Stimulated activated CD8-positive, alpha-beta memory T cell treated with anti-CD3 and anti-CD28 coated beads, Interleukin-15, amount 100 ng/mL, for 24 hours (primary cell): ENCODE results near the gene PPM1H.
"Not testable (repeated sequence)": the region's sequence is repeated elsewhere in the genome, so short reads cannot be mapped to it uniquely, and the experiment has no call there.

Source experiments
- DNase-seq: peaks from one replicate; pipeline ENCODE4 v3.0.0-alpha.2; 2020; ENCODE audit warnings: low read depth

Gene PPM1H

DNA sequence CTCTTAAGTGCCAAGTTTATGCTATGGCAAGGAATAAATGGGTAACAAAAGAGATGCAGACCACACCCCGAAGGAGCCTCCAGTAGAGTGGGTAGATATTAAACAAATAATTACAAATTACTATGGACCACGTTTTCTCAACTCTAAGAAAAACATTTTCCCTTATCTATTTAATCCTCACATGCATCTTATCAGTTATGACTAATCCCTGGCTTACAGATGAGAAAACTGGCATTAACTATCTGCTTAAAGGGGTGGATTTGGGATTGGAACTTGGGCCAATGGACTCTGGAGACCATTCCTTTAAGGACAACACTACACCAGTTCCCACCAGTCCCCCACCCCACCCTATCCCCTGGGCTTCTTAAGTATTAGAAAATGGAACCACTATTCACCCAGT is 26.3 kb downstream of the PPM1H start:
- no peak for DNase-seq

DNA sequence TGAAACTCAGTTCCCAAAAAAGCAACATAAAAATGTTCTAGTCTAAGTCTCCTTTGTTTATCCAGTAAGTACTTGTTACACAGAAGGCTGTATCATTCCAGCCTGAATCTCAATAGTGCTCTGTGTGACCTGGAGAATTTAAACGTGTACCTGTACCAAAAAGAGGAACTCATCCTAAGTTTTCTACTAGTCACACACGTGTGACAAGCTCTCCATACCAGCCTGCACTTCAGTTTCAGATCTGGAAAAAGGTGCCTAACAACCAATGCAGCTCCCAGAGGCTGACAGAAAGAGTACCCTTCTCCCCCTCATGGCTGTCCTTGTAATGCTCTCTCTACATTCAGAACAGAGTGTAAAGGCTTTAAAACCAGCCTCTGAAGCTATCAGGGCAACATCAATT is 27.4 kb downstream of the PPM1H start:
- no peak for DNase-seq

DNA sequence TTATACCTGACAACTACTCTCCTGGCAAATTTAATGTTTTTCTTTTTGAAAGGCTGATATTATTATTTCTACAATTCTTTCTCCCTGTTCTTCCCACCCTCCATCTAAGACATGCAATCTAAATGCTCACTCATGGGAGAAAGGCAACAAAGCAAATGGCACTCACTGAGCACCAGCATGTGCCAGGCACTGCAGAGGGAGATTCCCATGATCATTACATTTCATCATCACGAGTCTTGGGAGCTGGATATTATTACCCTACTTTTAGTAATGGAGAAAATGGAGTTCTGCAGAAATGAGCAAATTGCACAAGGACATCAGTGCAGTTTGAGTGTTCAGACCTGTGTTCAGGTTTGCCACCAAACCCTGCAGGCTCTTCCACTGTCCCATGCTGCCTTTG is 27.9 kb downstream of the PPM1H start:
- DNase-seq = no peak

DNA sequence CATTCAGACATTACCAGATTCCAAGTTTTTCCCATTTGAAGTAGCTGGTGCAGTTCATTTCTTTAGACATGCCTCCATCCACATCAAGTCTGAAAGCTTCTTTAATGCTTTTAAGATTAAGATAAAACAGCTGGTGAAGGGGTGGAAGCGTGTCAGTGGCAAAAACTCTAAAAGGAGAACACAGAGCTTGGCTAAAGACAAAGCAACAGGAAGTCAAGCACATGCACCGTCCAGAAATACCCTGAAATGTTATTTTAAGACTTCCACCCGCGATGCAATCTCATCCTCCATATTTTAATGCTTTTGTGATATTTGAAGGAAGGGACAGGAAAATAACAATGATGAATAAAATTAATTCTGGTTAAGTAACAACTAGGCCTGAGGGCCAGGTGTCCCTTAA is 31.8 kb downstream of the PPM1H start:
- DNase-seq = no peak

DNA sequence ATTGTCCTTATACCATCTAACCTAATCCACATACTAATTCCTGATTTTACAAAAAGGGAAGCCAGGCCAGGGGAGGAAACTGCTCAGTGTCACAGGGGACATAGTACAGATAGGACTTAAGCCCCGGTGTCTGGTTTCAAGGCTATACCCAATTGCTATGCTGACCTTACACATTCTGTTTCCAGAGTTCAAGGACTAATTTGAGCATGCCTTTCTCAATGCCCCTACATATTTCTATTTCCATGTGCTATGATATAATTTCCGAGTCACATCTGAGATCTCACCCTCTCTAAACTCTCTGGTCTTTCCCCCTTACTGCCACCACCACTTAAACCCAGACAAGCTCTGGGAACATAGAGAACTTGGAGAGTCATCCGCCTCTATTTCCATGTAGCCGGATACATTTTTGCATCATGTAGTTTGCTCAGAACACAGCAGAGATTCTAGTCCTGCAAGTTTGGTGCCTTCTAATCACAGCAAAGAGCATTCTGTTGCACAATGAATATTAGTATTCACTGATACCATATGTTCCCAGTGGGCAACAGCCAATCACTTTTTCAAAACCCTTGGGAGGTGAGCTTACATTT is 34.2 kb downstream of the PPM1H start:
- no peak for DNase-seq

DNA sequence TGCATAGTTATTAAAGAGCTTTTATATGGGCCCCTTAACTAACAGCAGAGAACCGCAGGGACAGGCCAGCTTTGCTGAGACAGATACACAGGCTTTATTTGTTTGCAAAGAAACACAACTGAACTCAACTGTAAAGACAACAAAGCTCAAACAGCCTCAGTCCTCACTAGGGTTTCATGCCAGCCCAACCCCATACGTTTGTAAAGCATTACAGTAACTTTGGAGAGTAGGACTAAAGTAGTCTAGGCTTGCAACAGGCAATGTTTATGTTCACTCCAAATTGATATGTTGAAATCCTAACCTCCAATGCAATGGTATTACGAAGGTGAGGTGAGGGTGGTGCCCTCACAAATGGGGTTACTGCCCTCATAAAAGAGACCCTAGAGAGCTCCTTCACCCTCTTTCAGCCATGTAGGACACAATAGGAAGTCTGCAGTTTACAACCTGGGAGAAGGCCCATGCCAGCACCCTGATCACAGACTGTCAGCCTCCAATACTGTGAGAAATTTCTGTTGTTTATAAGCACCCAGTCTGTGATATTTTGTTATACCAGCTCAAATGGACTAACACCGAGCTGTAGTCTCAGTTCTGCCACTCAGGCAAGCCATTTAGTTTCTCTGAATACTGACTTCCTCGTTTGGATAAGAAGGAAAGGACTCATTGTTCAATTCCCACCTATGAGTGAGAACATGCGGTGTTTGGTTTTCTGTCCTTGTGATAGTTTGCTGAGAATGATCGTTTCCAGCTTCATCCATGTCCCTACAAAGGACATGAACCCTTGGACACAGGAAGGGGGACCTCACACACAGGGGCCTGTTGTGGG is 35.2 kb downstream of the PPM1H start:
- no peak for DNase-seq

DNA sequence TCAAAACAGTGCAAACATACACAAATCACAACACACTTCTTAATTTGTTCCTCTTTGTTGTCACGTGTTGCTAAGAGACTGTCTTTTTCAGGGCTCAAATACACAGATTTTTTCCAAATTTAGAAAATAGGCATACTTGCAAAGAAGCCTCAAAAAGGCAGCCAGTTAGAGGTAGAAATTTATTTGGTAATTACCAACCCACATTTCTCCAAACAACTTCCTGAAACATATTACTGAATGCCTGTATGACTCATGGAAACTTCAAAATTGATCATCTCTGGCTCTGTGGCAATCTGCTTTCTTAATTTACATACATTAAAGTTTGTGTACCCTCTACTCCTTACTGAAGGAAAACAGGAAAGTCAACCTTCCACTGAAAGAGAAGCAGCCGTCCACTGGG is 36.4 kb downstream of the PPM1H start:
- DNase-seq = no peak

DNA sequence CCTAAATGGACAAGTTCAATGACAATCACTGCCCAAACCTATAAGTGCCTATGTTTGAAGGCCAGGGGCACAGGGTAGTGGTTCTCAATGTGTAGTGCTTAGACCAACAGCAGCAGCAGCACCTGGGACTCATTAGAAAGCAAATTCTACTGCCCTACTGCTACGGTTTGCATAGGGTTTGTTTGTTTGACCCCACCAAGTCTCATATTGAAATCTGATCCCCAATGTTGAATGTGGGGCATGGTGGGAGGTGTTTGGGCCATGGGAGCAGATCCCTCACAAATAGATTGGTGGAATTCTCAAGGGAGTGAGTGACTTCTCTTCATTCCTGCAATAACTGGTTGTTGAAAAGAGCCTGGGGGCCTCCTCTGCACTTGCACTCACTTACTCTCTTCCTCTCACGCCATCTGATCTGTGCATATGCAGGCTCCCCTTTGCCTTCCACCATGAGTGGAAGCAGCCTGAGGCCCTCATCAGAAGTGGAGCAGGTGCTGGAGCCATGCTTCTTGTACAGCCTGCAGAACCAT is 39.5 kb downstream of the PPM1H start:
- DNase-seq = no peak

DNA sequence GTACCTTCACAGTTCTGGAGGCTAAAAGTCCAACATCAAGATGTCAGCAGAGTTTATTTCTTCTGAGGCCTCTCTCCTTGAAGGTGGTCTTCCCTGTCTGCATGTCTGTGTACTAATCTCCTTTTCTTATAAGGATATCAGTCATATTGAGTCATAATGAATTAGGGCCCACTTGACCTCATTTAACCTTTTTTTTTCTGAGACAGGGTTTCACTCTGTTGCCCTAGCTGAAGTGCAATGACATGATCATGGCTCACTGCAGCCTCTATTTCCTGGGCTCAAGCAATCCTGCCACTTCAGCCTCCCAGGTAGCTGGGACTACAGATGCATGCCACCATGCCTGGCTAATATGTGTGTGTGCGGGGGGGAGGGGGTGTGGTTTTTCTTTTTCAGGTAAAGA is 41.7 kb downstream of the PPM1H start:
- no peak for DNase-seq

DNA sequence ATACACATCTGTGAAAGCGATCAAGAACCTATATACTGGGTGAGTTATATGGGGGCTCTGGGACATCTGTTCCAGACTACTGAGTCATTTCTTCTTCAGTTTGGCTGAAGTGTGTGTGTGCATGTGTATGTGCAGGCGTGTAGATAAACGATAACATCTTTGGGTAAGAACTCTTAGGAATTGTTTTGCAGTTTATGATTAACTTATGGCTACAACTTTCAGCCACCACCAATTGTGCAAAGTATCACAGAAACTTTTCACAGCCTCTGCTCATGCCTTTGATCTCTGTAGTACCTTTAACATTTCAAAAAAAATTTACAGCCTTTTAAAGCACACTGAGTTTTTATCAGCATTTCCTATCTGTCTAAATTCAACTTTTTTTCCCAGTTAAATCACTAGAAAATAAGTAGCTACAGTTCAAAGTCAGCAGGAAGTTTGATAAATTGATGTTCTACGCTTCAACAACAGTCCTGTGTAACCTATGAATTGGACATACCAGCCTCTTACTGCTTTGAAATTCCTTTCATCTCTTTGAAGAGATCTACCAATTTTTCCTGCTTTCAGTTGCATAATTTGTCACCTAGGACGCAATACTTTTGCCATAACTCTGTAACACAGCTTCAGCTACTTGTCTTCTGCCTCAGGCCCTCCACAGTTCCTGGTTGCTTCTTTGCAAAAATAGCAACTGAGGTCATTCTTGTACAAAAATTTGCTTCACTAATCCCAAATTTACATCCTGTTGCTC is 43.0 kb downstream of the PPM1H start:
- DNase-seq = no peak

DNA sequence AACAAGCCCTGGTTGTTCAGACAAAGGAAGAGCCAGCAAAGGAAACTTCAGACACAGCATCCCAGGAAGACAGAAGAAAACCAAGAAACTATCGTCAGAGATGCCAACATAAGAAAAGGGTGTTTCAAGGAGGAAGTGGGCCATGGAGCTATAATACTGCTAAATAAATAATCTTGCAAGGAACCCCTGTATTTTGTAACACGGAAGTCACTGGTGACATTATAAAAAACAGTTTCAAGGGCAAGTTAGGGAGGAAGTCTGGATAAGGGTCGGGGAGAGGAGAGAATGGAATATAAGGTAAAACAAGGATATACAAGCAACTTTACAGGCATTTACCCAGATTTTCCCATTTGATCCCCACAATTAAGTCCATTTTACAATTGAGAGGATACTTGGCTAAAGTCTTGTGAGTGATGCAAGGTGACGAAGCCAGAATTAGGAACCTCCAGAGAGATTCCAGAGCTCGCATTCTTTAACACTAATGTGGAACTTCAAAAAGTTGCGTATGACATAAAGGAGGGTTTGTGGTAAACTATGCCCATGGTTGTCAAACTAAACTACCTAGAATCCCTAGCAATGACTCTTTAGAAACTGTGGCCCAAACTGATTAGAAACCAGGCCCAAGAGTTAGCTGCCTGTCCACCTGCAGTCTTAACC is 46.4 kb downstream of the PPM1H start:
- DNase-seq = no peak

DNA sequence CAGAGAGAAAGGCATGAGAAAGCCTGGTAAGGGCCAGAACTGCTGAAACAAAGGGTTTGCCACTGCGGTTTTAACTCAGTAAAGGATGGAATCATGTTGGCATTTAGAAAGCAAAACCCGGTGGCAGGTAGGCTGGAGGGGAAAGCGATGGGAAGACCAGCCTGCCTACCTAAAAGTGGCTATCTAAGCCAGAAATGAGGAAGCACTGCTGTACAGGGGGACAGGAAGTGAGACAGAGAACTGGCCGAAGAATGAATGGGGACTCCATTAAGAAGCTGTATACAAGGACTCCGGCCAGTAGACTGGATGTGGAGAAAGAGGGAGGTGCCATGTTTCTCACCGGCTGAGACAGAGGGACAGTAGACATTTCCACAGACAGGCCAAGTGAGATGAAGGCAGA is 48.2 kb downstream of the PPM1H start:
- no peak for DNase-seq

DNA sequence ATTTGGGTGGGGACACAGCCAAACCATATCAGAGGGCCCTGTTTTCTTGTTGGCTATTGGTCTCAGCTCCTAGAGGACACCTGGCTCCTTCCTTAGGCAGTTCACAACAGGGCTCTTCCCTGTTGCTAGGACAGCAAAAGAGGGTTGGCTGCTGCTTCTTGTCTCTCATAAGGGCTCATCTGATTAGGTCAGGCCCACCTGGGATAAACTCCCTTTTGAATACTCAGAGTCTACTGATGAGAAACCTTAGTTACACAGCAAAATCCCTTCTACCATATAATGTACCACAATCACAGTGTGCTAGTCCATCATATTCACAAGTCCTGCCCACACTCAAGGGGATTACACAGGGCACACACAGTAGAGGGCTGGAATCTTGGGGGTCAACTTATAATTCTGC is 49.7 kb downstream of the PPM1H start:
- no peak for DNase-seq

DNA sequence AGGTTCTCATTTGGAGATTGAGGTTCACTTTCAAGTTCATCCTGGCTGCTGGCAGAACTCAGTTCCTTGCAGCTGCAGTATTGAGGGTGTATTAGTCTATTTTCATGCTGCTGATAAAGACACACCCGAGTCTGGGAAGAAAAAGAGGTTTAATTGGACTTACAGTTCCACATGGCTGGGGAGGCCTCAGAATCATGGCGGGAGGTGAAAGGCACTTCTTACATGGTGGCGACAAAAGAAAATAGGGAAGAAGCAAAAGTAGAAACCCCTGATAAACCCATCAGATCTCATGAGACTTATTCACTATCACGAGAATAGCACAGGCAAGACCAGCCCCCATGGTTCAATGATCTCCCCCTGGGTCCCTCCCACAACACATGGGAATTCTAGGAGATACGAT is 50.1 kb downstream of the PPM1H start:
- DNase-seq = not testable (repeated sequence)

DNA sequence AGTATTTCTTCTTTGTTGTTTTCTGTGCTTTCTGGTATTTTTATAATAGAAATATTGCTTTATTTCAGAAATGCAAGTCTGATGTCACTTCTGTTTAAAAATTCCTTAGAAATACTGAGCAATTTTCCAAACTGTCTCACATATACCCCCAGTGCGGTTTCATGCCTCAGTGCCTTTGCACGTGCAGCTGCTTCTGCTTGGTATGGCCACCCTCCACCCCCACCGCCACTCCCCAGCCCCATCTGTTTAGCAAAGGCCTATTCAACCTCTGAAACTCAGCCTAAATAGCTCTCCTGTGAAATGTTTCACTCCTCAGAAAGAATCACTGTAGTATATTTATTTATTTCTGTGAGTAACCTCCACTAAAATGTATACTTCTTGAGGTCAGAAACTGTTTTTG is 52.3 kb downstream of the PPM1H start:
- DNase-seq = no peak

DNA sequence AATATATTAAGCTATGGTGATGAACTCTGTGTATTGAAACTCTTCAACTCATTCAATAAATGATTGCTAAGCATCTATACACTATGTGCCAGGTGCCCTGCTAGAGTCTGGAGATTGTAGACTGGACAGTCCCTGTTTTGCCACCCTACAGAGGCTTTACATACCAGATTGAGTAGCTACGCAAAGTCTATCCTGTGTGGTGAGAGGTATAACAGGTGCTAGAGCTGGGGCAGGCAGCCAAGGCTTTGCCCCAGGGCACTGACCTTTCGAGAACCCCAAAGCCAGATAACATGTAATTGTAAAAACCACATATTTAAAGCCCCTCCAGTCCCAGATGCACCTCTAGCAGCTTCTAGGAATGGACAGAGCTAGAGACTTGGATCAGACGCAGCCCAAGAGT is 52.8 kb downstream of the PPM1H start:
- DNase-seq = no peak

DNA sequence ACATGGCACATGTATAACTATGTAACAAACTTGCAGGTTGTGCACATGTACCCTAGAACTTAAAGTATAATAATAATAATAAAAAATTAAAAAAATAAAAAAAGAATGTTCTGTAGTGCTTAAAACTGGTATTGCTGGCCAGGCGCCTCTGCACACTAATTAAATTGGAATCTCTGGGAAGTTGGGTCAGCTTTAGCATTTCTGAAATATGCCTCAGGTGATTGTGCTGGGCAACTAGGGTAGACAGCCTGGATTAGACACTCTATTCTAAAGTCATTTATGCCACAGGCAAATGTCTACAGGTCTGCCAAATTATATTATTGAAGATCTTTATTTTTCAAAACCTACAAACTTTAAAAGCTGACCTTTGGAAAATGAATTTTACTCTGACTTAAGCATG is 55.3 kb downstream of the PPM1H start:
- no peak for DNase-seq

DNA sequence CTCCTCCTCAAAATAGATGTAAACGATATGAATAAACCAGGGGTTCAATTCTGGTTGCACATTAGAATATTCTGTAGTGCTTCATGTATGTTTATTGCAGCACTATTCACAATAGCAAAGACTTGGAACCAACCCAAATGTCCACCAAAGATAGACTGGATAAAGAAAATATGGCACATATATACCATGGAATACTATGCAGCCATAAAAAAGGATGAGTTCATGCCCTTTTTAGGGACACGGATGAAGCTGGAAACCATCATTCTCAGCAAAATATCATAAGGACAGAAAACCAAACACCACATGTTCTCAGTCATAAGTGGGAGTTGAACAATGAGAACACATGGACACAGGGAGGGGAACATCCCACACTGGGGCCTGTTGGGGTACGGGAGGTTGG is 55.7 kb downstream of the PPM1H start:
- DNase-seq = not testable (repeated sequence)

DNA sequence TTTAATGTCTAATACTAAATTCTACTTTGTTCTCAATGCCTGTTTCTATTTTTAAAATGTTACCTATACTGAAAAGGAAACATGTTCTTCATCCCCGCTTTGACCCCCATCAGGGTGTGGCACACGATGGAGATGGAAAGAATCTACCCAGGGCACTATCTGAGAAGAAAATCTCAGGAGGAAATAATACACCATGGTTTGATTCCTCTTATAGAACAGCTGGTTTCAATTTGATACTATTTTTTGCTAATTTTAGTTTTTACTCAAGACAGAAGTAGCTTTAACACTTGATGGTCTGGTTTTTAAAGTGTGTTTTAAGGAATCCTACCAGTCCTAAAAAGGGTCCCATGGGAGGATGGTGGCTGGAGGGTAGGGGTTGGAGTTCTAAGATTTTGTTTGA is 56.7 kb downstream of the PPM1H start:
- DNase-seq = no peak

DNA sequence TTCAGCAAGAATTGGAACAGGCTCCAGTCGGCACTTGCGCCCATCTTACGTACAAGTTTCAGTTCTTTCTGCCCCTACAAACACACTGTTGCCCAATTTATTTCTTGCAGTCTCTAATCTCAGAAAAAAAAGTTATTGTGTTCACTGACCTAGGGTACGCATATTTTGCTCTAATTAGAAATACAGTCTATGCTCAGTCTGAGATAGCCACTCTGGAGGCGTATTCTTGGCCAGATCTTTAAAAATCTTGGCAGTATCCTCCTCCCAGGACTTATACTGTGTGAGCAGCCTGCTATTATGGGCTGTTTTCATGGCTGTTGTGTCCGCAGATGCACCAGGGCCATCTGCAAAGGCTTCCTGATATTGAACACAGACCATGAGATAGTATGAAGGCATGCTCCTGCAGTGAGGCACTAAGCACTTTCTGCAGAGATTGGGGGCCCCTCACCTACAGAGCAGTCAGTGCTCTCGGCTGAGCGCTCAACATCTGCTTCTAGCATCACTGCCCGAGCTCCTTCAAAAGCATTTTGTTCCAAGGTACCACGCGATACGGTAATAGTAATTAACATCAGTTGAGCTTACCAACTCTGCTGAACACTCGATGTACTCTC is 57.9 kb downstream of the PPM1H start:
- no peak for DNase-seq

DNA sequence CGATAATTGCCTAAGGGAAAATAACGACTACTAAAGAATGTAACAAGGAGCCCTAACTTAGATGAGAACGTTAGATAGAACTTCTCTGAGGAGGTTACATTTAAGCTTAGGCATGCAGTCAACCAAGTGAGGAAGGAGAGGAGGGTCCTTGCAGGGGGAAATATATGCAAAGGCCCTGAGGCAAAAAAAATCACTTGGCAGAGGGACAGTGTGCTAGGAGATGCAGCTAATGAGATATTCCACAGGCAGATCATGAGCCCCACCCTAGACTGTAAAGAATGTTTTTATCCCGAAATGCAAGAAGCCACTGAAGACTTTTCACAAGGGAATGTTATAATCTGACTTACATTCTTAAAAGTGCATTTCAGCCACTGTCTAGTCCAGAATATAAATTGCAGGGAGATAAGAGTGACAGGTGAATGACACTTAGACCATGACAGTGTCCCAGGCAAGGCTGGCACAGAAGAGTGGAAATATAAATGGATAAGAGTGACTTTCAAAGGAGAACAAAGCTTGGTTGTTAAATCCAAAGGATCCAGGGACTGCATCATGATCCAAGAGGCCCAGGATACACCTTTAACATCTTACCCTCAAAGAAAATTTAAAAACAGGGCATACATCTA is 61.0 kb downstream of the PPM1H start:
- no peak for DNase-seq
